GM12865 (cell line): ENCODE measurements around the gene ALAS2.
"Not testable (repeated sequence)": the region's sequence is repeated elsewhere in the genome, so short reads cannot be mapped to it uniquely, and the experiment has no call there.

Experiments
- DNase-seq: peaks from one replicate; pipeline ENCODE4 v3.0.0; 2010; ENCODE audit warnings: low read depth
- H3K4me3 ChIP-seq: 2 replicates; pipeline ENCODE4 v1.5.1; 2011; ENCODE audit warnings: mild to moderate bottlenecking, low read depth, low read length, control low read depth
- TF ChIP-seq, protein P1 (sequence below): IDR thresholded peaks from 2 replicates; pipeline ENCODE4 v1.5.1; 2011; ENCODE audit warnings: low read length, control low read depth, low read depth, inconsistent platforms; ENCODE audit not compliant: insufficient read depth; ENCODE audit errors: missing control alignments

ALAS2 gene

DNA sequence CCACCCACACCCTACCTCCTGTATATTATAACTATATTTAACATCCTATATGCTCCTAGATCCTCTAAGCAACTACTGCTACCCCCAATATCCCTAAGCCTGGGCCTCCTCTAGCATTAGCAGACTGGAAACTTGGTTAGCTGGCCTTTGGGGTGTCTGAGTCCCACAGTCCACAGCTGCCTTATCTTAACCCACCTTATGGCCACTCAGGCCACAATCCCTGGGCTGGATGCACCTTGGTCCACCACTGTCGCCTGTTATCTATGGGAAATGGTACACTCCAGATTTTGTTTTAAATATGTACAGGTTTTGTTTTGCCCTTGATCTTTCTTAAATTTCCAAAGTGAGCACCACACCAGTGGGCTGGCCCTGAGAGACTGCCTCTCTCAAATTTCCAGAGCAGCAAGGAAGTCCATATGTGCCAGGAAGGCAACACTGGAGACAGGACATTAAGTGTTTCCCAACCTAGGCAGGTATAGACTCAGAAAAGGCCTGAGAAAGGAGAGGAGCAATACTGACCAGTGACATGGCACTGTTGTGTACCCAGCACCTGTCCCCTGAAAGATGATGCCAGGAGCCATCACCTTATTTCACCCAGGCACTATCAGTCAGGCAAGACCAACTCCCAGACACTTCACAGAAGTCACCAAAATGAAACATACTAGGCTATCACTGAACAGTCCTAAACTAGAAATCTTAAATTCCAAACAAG, 37.7 kb downstream of the ALAS2 start:
- no peak overlapping the region for H3K4me3 ChIP-seq
- no peak for DNase-seq
- TF ChIP-seq, protein P1, sequence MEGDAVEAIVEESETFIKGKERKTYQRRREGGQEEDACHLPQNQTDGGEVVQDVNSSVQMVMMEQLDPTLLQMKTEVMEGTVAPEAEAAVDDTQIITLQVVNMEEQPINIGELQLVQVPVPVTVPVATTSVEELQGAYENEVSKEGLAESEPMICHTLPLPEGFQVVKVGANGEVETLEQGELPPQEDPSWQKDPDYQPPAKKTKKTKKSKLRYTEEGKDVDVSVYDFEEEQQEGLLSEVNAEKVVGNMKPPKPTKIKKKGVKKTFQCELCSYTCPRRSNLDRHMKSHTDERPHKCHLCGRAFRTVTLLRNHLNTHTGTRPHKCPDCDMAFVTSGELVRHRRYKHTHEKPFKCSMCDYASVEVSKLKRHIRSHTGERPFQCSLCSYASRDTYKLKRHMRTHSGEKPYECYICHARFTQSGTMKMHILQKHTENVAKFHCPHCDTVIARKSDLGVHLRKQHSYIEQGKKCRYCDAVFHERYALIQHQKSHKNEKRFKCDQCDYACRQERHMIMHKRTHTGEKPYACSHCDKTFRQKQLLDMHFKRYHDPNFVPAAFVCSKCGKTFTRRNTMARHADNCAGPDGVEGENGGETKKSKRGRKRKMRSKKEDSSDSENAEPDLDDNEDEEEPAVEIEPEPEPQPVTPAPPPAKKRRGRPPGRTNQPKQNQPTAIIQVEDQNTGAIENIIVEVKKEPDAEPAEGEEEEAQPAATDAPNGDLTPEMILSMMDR: no peak

- no peak for DNase-seq
- H3K4me3 ChIP-seq: no peak overlapping the region
- TF ChIP-seq, protein P1: no peak
Observed at GRCh38 chrX:54991706-54992105, 39.1 kb downstream of the ALAS2 start.

DNA sequence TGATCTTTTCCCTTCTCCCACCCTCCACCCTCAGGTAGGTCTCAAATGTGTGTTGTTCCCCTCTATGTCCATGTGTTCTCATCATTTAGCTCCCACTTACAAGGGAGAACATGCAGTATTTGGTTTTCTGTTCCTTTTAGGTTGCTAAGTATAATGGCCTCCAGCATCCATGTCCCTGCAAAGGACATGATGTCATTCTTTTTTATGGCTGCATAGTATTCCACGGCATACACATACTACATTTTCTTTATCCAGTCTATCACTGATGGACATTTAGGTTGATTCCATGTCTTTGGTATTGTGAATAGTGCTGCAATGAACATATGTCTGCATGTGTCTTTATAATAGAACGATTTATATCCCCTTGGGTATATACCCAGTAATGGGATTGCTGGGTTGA, 47.5 kb downstream of the ALAS2 start:
- DNase-seq, H3K4me3 ChIP-seq: not testable (repeated sequence)

DNA sequence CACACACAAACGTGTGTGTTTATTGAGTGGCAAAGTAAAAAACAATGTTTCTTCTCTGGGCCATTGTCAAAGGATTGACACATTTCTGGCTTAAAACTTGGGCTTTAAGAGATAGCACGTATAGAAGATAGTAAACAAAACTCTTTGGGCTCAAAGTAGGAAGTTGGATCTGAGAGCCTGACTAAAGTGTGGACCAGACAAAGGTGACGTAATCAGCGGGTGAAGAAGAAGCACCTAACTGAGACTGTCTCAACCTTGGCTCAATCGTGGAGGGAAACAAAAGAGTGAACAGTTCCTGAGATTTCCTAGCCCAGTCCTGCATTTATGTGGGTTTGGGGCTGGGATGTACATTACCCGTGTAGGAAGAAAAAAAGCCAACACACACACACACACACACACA, 50.4 kb downstream of the ALAS2 start:
- TF ChIP-seq, protein P1: no peak
- no peak overlapping the region for H3K4me3 ChIP-seq
- DNase-seq: no peak

DNA sequence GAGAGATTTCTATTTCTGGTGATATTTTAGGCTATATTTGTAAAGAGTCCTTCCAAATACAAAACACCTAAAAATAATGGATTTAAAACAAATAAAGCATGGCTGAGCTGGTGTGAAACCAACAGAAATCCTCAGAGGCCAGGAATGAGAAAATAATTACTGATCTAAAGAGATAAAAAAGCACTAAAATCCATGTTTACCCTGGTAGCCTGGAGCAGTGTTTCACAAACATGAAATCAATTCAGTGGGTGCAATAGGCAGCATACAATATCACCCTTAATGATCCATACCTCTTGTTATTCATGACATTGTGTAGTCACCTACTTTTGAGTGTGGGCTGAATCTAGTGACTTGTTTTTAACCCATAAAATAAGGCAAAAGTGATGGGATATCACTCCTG, 51.3 kb downstream of the ALAS2 start:
- no peak overlapping the region for H3K4me3 ChIP-seq
- TF ChIP-seq, protein P1: no peak

DNA sequence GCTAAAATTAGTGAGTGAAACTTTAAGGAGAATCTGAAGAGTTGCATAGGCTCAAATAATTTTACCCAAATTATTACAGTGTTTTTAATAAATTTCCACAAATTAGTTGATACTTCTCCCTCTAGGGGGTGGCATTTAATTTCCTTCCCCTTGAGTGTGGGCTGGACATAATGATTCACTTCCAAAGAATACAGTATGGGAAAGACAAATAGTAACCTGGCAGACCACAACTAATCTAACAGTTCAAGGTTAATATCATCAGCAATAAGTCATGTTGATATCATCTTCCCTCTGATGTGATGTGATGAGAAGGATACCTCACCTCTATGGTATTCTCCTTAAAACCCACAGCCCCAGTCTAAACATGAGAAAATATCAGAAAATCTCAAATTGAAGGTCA, 52.3 kb downstream of the ALAS2 start:
- H3K4me3 ChIP-seq: no peak overlapping the region
- TF ChIP-seq, protein P1: no peak
- no peak for DNase-seq

More for the DNA sequence above, 51.3 kb downstream of the ALAS2 start:
- DNase-seq: no peak

GRCh38 chrX:54977387-54977786, 53.4 kb downstream of the ALAS2 start:
- TF ChIP-seq, protein P1: no peak
- no peak overlapping the region for H3K4me3 ChIP-seq
- no peak for DNase-seq
